HEK293T (cell line): ENCODE results near the gene MOXD1.

Experiments used
- ARNT ChIP-seq: fragments of 450-650 bp; IDR thresholded peaks from 2 replicates; pipeline ENCODE4 v1.6.1; 2017; ENCODE audit warnings: mild to moderate bottlenecking
- CTBP1 ChIP-seq: fragments of 450-650 bp; IDR thresholded peaks from 2 replicates; pipeline ENCODE4 v1.6.1; 2016; ENCODE audit warnings: borderline replicate concordance
- ELF4 ChIP-seq: fragments of 450-650 bp; IDR thresholded peaks from 2 replicates; pipeline ENCODE4 v1.6.1; 2017; ENCODE audit warnings: antibody characterized with exemption
- FOXA1 ChIP-seq: fragments of 450-650 bp; IDR thresholded peaks from 2 replicates; pipeline ENCODE4 v1.6.1; 2016; ENCODE audit warnings: mild to moderate bottlenecking
- FOXK2 ChIP-seq: fragments of 450-650 bp; IDR thresholded peaks from 2 replicates; pipeline ENCODE4 v1.6.1; 2016; ENCODE audit warnings: mild to moderate bottlenecking
- FOXM1 ChIP-seq: fragments of 450-650 bp; IDR thresholded peaks from 2 replicates; pipeline ENCODE4 v1.6.1; 2017; ENCODE audit warnings: mild to moderate bottlenecking, borderline replicate concordance
- LEF1 ChIP-seq: fragments of 450-650 bp; IDR thresholded peaks from 2 replicates; pipeline ENCODE4 v1.6.1; 2017; ENCODE audit warnings: mild to moderate bottlenecking, borderline replicate concordance
- SP1 ChIP-seq: fragments of 450-650 bp; IDR thresholded peaks from 2 replicates; pipeline ENCODE4 v1.6.1; 2017
- SUZ12 ChIP-seq: fragments of 450-650 bp; IDR thresholded peaks from 2 replicates; pipeline ENCODE4 v1.6.1; 2016; ENCODE audit warnings: mild to moderate bottlenecking
- TARDBP ChIP-seq: fragments of 450-650 bp; IDR thresholded peaks from 2 replicates; pipeline ENCODE4 v1.6.1; 2016
- ZNF384 ChIP-seq: fragments of 450-650 bp; IDR thresholded peaks from 2 replicates; pipeline ENCODE4 v1.6.1; 2016
- TF ChIP-seq, protein P1 (sequence below): fragments of 450-650 bp; IDR thresholded peaks from 2 replicates; pipeline ENCODE4 v1.6.1; 2016

DNA sequence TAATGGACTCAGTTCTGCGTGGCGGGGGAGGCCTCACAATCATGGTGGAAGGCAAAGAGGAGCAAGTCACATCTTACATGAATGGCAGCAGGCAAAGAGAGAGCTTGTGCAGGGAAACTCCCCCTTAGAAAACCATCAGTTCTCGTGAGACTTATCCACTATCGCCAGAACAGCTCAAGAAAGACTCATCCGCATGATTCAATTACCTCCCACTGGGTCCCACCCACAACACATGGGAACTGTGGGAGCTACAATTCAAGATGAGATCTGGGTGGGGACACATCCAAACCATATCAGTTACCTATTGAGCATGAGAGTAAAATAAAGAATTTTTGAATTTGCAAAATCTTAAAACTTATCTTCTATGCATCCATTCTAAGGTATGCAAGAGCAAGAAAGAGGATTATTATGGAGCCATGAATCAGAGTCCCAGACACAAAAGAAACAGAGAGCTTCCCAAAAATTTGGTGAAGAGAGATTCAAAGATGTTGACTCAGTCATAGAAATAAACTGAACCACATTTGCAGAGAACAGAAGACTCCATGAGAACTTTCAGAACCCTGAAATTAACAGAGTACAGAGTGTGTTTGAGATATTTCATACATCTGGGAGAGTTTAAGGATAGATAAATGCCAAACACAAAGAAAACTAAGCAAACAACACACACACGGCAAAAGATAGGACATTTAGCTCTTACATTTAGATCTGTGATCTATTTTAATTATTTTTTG is 17.1 kb upstream of the MOXD1 start:
- TF ChIP-seq FOXK2: no peak
- no peak for TF ChIP-seq ELF4
- TF ChIP-seq, protein P1, sequence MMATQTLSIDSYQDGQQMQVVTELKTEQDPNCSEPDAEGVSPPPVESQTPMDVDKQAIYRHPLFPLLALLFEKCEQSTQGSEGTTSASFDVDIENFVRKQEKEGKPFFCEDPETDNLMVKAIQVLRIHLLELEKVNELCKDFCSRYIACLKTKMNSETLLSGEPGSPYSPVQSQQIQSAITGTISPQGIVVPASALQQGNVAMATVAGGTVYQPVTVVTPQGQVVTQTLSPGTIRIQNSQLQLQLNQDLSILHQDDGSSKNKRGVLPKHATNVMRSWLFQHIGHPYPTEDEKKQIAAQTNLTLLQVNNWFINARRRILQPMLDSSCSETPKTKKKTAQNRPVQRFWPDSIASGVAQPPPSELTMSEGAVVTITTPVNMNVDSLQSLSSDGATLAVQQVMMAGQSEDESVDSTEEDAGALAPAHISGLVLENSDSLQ: no peak
- no peak for TF ChIP-seq LEF1
- no peak for TF ChIP-seq ZNF384
- TF ChIP-seq TARDBP: no peak
- TF ChIP-seq SP1: no peak
- TF ChIP-seq FOXM1: no peak
- TF ChIP-seq FOXA1: no peak
- TF ChIP-seq ARNT: no peak
- no peak for TF ChIP-seq CTBP1
- TF ChIP-seq SUZ12: no peak
